Lower leg skin (tissue), 3 donors: ENCODE results near the gene F13B.

Source experiments
- CTCF ChIP-seq, 3 donors: fragments of 450-650 bp; IDR thresholded peaks; one replicate each; pipeline ENCODE4 v1.5.1; 2016; ENCODE audit warnings: antibody characterized with exemption in 3 of 3, mild to moderate bottlenecking in 3 of 3, moderate library complexity in 2 of 3
- POLR2A ChIP-seq, 2 donors: fragments of 450-650 bp; IDR thresholded peaks; one replicate each; pipeline ENCODE4 v1.6.1; 2016 to 2017; ENCODE audit warnings: antibody characterized with exemption in 2 of 2, mild to moderate bottlenecking in 1 of 2, moderate library complexity in 1 of 2

- TF ChIP-seq CTCF (IDR thresholded peaks at IDR 0.05) = no peak
- TF ChIP-seq POLR2A (IDR thresholded peaks at IDR 0.05) = no peak
Measured at GRCh38 chr1:197081117-197081753, 14.2 kb upstream of the F13B start.
